IMR-90 (cell line): ENCODE measurements around the gene TNIP1. TPM values are rescaled to one million over a fixed set of nuclear protein-coding genes. Genes with fewer than 3 reads are reported as not detected.

Experiments
- ATAC-seq: fragments of 200-7000 bp; cut with Tn5 transposase; 2 replicates; pipeline ENCODE4 v1.9.1; 2020; ENCODE audit warnings: low read depth, mild to moderate bottlenecking, moderate library complexity
- BruUV-seq: library from RNA; stranded (reverse); fragments of 400-500 nt; replicated peaks from 2 replicates; lab custom pipeline; 2021; lab: Mats Ljungman, UMichigan
- CTCF ChIA-PET: fragments of 300-600 bp; formaldehyde crosslinking; extraction: SDS; loops from one replicate; lab custom pipeline; 2021; ENCODE audit warnings: antibody characterized with exemption; lab: Yijun Ruan, JAX
- POLR2A ChIA-PET: fragments of 300-600 bp; sonication (Branson Sonifier 250); formaldehyde crosslinking; loops from one replicate; lab custom pipeline; 2022; ENCODE audit warnings: antibody characterized with exemption; ENCODE audit not compliant: unreplicated experiment; lab: Charles Lee
- DNase-seq: peaks from one replicate; pipeline ENCODE4 v3.0.0; 2013
- H2AFZ ChIP-seq: replicated peaks from 2 replicates; pipeline ENCODE3; 2013; ENCODE audit warnings: low read length, mild to moderate bottlenecking; ENCODE audit not compliant: poor library complexity
- H2AK5ac ChIP-seq: 2 replicates; pipeline ENCODE4 v1.6.1; 2013; ENCODE audit warnings: low read depth, low read length, inconsistent platforms
- H2AK9ac ChIP-seq: replicated peaks from 2 replicates; pipeline ENCODE3; 2013; ENCODE audit warnings: mild to moderate bottlenecking, low read depth, low read length, moderate library complexity; ENCODE audit not compliant: poor library complexity
- H2BK120ac ChIP-seq: 2 replicates; pipeline ENCODE4 v1.6.1; 2013; ENCODE audit warnings: low read depth, low read length, inconsistent platforms
- H2BK15ac ChIP-seq: 3 replicates; pipeline ENCODE4 v1.6.1; 2013; ENCODE audit warnings: low read depth, low read length, inconsistent platforms
- H2BK20ac ChIP-seq: 2 replicates; pipeline ENCODE4 v1.6.1; 2013; ENCODE audit warnings: low read depth, mild to moderate bottlenecking, inconsistent platforms, low read length, moderate library complexity
- H2BK5ac ChIP-seq: 2 replicates; pipeline ENCODE4 v1.6.1; 2013; ENCODE audit warnings: mild to moderate bottlenecking, low read depth, low read length, inconsistent platforms; ENCODE audit not compliant: poor library complexity, severe bottlenecking
- H3K14ac ChIP-seq: replicated peaks from 2 replicates; pipeline ENCODE4 v1.6.1; 2013; ENCODE audit warnings: low read depth, low read length, inconsistent platforms
- H3K18ac ChIP-seq: 2 replicates; pipeline ENCODE4 v1.6.1; 2013; ENCODE audit warnings: low read depth, low read length, control low read depth
- H3K23ac ChIP-seq: 2 replicates; pipeline ENCODE4 v1.6.1; 2013; ENCODE audit warnings: low read depth, low read length, inconsistent platforms
- H3K27ac ChIP-seq: 2 replicates; pipeline ENCODE4 v1.5.1; 2013; ENCODE audit warnings: mild to moderate bottlenecking, control low read depth, low read length; ENCODE audit not compliant: insufficient read depth
- H3K27me3 ChIP-seq: 2 replicates; pipeline ENCODE4 v1.6.1; 2013; ENCODE audit warnings: low read length; ENCODE audit not compliant: control insufficient read depth, insufficient read depth
- H3K36me3 ChIP-seq: 2 replicates; pipeline ENCODE4 v1.6.1; 2013; ENCODE audit warnings: low read length, mixed read lengths; ENCODE audit not compliant: control insufficient read depth, insufficient read depth
- H3K4ac ChIP-seq: 2 replicates; pipeline ENCODE4 v1.6.1; 2013; ENCODE audit warnings: low read depth, low read length, inconsistent platforms
- H3K4me1 ChIP-seq: 2 replicates; pipeline ENCODE4 v1.6.1; 2013; ENCODE audit warnings: low read length, mixed read lengths; ENCODE audit not compliant: control insufficient read depth, insufficient read depth
- H3K4me2 ChIP-seq: 2 replicates; pipeline ENCODE4 v1.6.1; 2013; ENCODE audit warnings: low read depth, mild to moderate bottlenecking, control low read depth, low read length, moderate library complexity
- H3K4me3 ChIP-seq: 2 replicates; pipeline ENCODE4 v1.5.1; 2013; ENCODE audit warnings: low read depth, mild to moderate bottlenecking, control low read depth, low read length, moderate library complexity; ENCODE audit not compliant: insufficient read depth
- H3K56ac ChIP-seq: 2 replicates; pipeline ENCODE4 v1.6.1; 2013; ENCODE audit warnings: low read length, inconsistent platforms; ENCODE audit not compliant: insufficient read depth; ENCODE audit errors: extremely low read depth
- H3K79me1 ChIP-seq, 2 experiments: 2 replicates each; pipeline ENCODE4 v1.6.1; 2013; ENCODE audit warnings: low read length in 2 of 2, inconsistent platforms in 1 of 2, low read depth in 1 of 2
- H3K9ac ChIP-seq: 2 replicates; pipeline ENCODE4 v1.6.1; 2013; ENCODE audit warnings: low read depth, low read length, control low read depth
- H3K9me1 ChIP-seq: 2 replicates; pipeline ENCODE4 v1.6.1; 2013; ENCODE audit warnings: low read length, inconsistent platforms; ENCODE audit not compliant: insufficient read depth
- H3K9me3 ChIP-seq: 2 replicates; pipeline ENCODE4 v1.6.1; 2013; ENCODE audit warnings: low read length; ENCODE audit not compliant: control insufficient read depth, insufficient read depth
- H4K20me1 ChIP-seq: 2 replicates; pipeline ENCODE4 v1.6.1; 2013; ENCODE audit warnings: low read length, inconsistent platforms; ENCODE audit not compliant: insufficient read depth
- H4K5ac ChIP-seq: 2 replicates; pipeline ENCODE4 v1.6.1; 2013; ENCODE audit warnings: mild to moderate bottlenecking, low read depth, low read length, control low read depth
- H4K8ac ChIP-seq, 2 experiments: 2 replicates each; pipeline ENCODE4 v1.6.1; 2013; ENCODE audit warnings: low read depth in 2 of 2, low read length in 2 of 2, control low read depth in 1 of 2, inconsistent platforms in 1 of 2
- H4K91ac ChIP-seq: 2 replicates; pipeline ENCODE4 v1.6.1; 2013; ENCODE audit warnings: low read depth, low read length, inconsistent platforms; ENCODE audit not compliant: insufficient read depth
- BHLHE40 ChIP-seq: fragments of 150-350 bp; IDR thresholded peaks from 2 replicates; pipeline ENCODE4 v1.6.1; 2016; ENCODE audit warnings: mild to moderate bottlenecking, low read depth, low read length
- CEBPB ChIP-seq: IDR thresholded peaks from 2 replicates; pipeline ENCODE4 v1.6.1; 2012; ENCODE audit warnings: low read depth, low read length, improper control_type of control experiment
- MAFK ChIP-seq: IDR thresholded peaks from 2 replicates; pipeline ENCODE4 v1.6.1; 2012; ENCODE audit warnings: low read depth, low read length, improper control_type of control experiment
- NFE2L2 ChIP-seq: fragments of 150-350 bp; IDR thresholded peaks from 2 replicates; pipeline ENCODE4 v1.6.1; 2016; ENCODE audit warnings: low read depth, mild to moderate bottlenecking, low read length
- RCOR1 ChIP-seq: IDR thresholded peaks from 2 replicates; pipeline ENCODE4 v1.6.1; 2012; ENCODE audit warnings: mild to moderate bottlenecking, low read length, improper control_type of control experiment; ENCODE audit not compliant: insufficient replicate concordance
- RFX5 ChIP-seq: IDR thresholded peaks from 2 replicates; pipeline ENCODE4 v1.8.0; 2012; ENCODE audit warnings: low read depth, mild to moderate bottlenecking, low read length, moderate library complexity
- SMC3 ChIP-seq: fragments of 150-350 bp; IDR thresholded peaks from 2 replicates; pipeline ENCODE4 v1.6.1; 2016; ENCODE audit warnings: low read depth, mild to moderate bottlenecking, antibody characterized with exemption, low read length, moderate library complexity
- WGBS, 2 experiments: methylation state at CpG; one replicate each; pipeline versions ENCODE4 v1.1.5 to v1.1.7; 2013; ENCODE audit warnings: missing lambda C conversion rate in 2 of 2; ENCODE audit not compliant: insufficient read length in 1 of 2; ENCODE audit errors: extremely low coverage in 2 of 2; 5-methylcytosine and 5-hydroxymethylcytosine counted together
- dilution Hi-C: fragments of 300-500 bp; cut with HindIII; formaldehyde crosslinking; loops from one replicate; pipeline ENCODE4 v1.14.3; 2018; ENCODE audit warnings: low sequenced_read_pairs; ENCODE audit not compliant: unreplicated experiment
- in situ Hi-C: fragments of 300-500 bp; cut with MboI; formaldehyde crosslinking; loops from 3 replicates; pipeline ENCODE4 v1.14.3; 2019; ENCODE audit warnings: low sequenced_read_pairs, inconsistent platforms, mixed read lengths
- intact Hi-C: fragments of 100-400 bp; cut with micrococcal nuclease; formaldehyde crosslinking; loops from 2 replicates; pipeline ENCODE4 v1.10.0; 2022
- polyA plus RNA-seq, 3 experiments: library from polyadenylated mRNA; depleted of rRNA; stranded (reverse); fragments of >200 nt; gene quantifications; 2 replicates each; pipeline ENCODE4 v1.2.3, GENCODE V29; 2012; ENCODE audit warnings: low replicate concordance in 1 of 3
- total RNA-seq: library from RNA; depleted of rRNA; stranded (reverse); fragments of >200 nt; gene quantifications from 2 replicates; pipeline ENCODE4 v1.2.3, GENCODE V29; 2012

TNIP1 gene
- total and polyA plus RNA-seq, 2 of the 4 experiments (the other 2 are of a cell fraction) = 63.8 to 92.8 TPM

GRCh38 chr5:151022511-151023018, 58.3 kb downstream of the TNIP1 start:
- intact Hi-C loops (no loop called here), in situ Hi-C loops (no loop called here), dilution Hi-C loops (no loop called here)
- no peak overlapping the region for H2BK20ac ChIP-seq
- H3K18ac ChIP-seq = no peak overlapping the region
- ATAC-seq = no peak
- 58% methylated on average over 2 of the region's 7 CpGs; no CpG with 5 or more reads in 1 of the 2 experiments for WGBS, 2 experiments
- no peaks in the 10 kb centered on the region for H3K79me1 ChIP-seq
- H3K9ac ChIP-seq = no peak overlapping the region
- H3K4me2 ChIP-seq = no peak overlapping the region
- H3K9me3 ChIP-seq = no peaks in the 10 kb centered on the region
- H3K4me1 ChIP-seq = no peaks in the 10 kb centered on the region
- H2BK15ac ChIP-seq = no peak overlapping the region
- no peak overlapping the region for H2BK5ac ChIP-seq
- H2BK120ac ChIP-seq = no peak overlapping the region
- DNase-seq = no peak
- H2AFZ ChIP-seq = no peak overlapping the region
- ChIA-PET POLR2A (no interaction called here), CTCF (no interaction called here)
- H4K91ac ChIP-seq = no peak overlapping the region
- H3K27ac ChIP-seq = no peak overlapping the region
- H4K8ac ChIP-seq = no peak overlapping the region
- no peaks in the 10 kb centered on the region; the same call in 1 of the 2 replicates for H3K27me3 ChIP-seq
- H3K4ac ChIP-seq = no peak overlapping the region
- H3K23ac ChIP-seq = no peak overlapping the region
- H3K4me3 ChIP-seq = no peak overlapping the region
- H4K20me1 ChIP-seq = no peaks in the 10 kb centered on the region
- no peak overlapping the region for H3K14ac ChIP-seq
- H3K9me1 ChIP-seq = peaks cover 8% of the 10 kb centered on the region; the same call in 1 of the 2 replicates
- H2AK9ac ChIP-seq = no peak overlapping the region
- no peak overlapping the region for H2AK5ac ChIP-seq
- H4K5ac ChIP-seq = no peak overlapping the region
- no TSS peak for BruUV-seq
- H3K36me3 ChIP-seq = peaks cover 3% of the 10 kb centered on the region; the same call in 1 of the 2 replicates
- TF ChIP-seq MAFK (no peak), RFX5 (no peak), RCOR1 (no peak), NFE2L2 (no peak), SMC3 (no peak), BHLHE40 (no peak), CEBPB (no peak)
- H3K56ac ChIP-seq = no peak overlapping the region
